ENCODE results near the gene IGF2R. TPM values are rescaled to one million over a fixed set of nuclear protein-coding genes. Genes with fewer than 3 reads are reported as not detected.

Gene IGF2R
- total RNA-seq, 6 experiments from 2014 or later = 77.3 to 119 (median 88.1) TPM

DNA sequence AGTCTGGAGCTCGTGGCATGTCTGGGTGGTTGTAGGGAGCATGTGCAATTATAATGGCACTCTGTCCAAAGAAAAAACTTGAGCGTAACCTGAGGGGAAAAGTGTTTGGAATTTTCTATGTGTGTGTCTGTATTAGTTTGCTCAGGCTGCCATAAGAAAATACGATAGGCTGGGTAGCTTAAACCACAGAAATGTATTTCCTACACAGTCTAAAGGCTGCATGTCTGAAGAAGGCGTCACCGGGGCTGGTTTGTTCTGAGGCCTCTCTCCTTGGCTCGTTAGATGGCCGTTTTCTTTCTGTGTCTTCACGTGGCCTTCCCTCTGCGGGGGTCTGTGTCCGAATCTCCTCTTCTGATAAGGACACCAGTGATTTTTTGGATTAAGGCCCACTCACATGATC lies 59.0 kb downstream of the IGF2R start:
- Mint-ChIP-seq H3K4me3 (no peak overlapping the region), H3K4me1 (ENCODE audit: low read depth) (peaks cover 34% of the 10 kb centered on the region), H3K9me3 (no peaks in the 10 kb centered on the region), H3K27ac (no peak overlapping the region), H3K36me3 (ENCODE audit: low read depth) (peaks cover 28% of the 10 kb centered on the region), H3K27me3 (ENCODE audit: insufficient read depth) (no peaks in the 10 kb centered on the region)
- TF ChIP-seq, protein P1, sequence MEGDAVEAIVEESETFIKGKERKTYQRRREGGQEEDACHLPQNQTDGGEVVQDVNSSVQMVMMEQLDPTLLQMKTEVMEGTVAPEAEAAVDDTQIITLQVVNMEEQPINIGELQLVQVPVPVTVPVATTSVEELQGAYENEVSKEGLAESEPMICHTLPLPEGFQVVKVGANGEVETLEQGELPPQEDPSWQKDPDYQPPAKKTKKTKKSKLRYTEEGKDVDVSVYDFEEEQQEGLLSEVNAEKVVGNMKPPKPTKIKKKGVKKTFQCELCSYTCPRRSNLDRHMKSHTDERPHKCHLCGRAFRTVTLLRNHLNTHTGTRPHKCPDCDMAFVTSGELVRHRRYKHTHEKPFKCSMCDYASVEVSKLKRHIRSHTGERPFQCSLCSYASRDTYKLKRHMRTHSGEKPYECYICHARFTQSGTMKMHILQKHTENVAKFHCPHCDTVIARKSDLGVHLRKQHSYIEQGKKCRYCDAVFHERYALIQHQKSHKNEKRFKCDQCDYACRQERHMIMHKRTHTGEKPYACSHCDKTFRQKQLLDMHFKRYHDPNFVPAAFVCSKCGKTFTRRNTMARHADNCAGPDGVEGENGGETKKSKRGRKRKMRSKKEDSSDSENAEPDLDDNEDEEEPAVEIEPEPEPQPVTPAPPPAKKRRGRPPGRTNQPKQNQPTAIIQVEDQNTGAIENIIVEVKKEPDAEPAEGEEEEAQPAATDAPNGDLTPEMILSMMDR (IDR thresholded peaks at IDR 0.05) = no peak
- no peak for DNase-seq

- no peak for DNase-seq
- Mint-ChIP-seq H3K4me3 (no peak overlapping the region), H3K9me3 (no peaks in the 10 kb centered on the region), H3K36me3 (ENCODE audit: low read depth) (peaks cover 35% of the 10 kb centered on the region), H3K27me3 (ENCODE audit: insufficient read depth) (no peaks in the 10 kb centered on the region), H3K27ac (peak overlapping the region; percentile 56; the same call in 1 of the 2 replicates), H3K4me1 (ENCODE audit: low read depth) (peaks cover 40% of the 10 kb centered on the region)
- TF ChIP-seq, protein P1 (IDR thresholded peaks at IDR 0.05) = peak; percentile 27; the same call in 1 of the 2 replicates
Measured at GRCh38 chr6:160028487-160029275, 59.8 kb downstream of the IGF2R start.

DNA sequence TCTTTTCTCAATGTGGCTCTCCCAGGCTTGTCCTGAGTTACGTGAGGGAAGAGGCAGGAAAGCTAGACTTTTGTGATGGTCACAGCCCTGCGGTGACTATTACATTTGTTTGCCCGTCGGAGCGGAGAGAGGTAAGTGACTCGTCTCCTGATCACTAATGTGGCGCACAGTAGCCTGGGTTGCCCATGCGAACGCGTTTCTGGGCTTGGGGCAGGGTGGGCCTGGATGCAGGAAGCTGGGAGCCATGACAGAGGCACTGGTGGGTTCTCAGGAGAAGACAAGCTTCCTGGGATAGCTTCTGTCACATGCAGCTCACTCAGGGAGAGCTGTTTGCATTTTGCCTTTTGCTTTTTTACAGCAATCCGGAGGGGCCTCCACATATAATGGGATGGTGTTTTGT lies 60.6 kb downstream of the IGF2R start:
- Mint-ChIP-seq H3K36me3 (ENCODE audit: low read depth) (peaks cover 44% of the 10 kb centered on the region), H3K9me3 (no peaks in the 10 kb centered on the region), H3K27ac (peak overlapping the region; percentile 94), H3K4me3 (peak overlapping the region; percentile 76), H3K27me3 (ENCODE audit: insufficient read depth) (no peaks in the 10 kb centered on the region), H3K4me1 (ENCODE audit: low read depth) (peaks cover 49% of the 10 kb centered on the region)
- TF ChIP-seq, protein P1 (IDR thresholded peaks at IDR 0.05) = no peak
- no peak for DNase-seq

DNA sequence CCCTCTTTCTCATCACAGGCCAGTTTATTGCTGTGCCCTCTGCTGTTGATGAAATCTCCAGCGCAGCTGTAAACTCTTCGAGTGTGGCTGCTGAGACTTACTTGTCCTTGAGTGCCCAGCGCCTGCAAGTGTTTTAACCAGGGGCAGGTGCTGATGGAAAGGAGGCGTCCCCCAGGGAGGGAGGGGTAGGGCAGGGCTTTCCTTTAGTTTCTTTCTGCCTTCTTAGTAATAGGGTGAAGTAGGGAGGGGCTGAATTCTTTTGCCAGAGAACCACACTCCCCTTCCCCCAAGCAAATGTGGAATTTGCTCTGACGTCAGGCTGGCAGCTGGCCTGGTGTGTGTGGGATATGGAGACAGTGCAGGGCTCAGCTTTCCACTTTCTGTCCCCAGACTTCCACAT lies 61.2 kb downstream of the IGF2R start:
- H3K4me1 Mint-ChIP-seq (ENCODE audit: low read depth) = peaks cover 54% of the 10 kb centered on the region
- H3K36me3 Mint-ChIP-seq (ENCODE audit: low read depth) = peaks cover 49% of the 10 kb centered on the region
- peak; percentile 91 for DNase-seq
- peak overlapping the region; percentile 76 for H3K4me3 Mint-ChIP-seq
- no peaks in the 10 kb centered on the region for H3K27me3 Mint-ChIP-seq (ENCODE audit: insufficient read depth)
- TF ChIP-seq, protein P1 (IDR thresholded peaks at IDR 0.05) = no peak; the same call in 1 of the 2 replicates
- H3K9me3 Mint-ChIP-seq = no peaks in the 10 kb centered on the region
- peak overlapping the region; percentile 94 for H3K27ac Mint-ChIP-seq

- peak overlapping the region; percentile 94 for H3K27ac Mint-ChIP-seq
- peak overlapping the region; percentile 33; the same call in 1 of the 2 replicates for H3K4me3 Mint-ChIP-seq
- H3K36me3 Mint-ChIP-seq (ENCODE audit: low read depth) = peaks cover 58% of the 10 kb centered on the region
- TF ChIP-seq, protein P1 (IDR thresholded peaks at IDR 0.05) = no peak
- H3K9me3 Mint-ChIP-seq = no peaks in the 10 kb centered on the region
- DNase-seq = peak; percentile 36
- peaks cover 67% of the 10 kb centered on the region for H3K4me1 Mint-ChIP-seq (ENCODE audit: low read depth)
- no peaks in the 10 kb centered on the region; the same call in none of the 2 replicates for H3K27me3 Mint-ChIP-seq (ENCODE audit: insufficient read depth)
Measured at GRCh38 chr6:160031442-160031841, 62.6 kb downstream of the IGF2R start.
